Stimulated activated CD8-positive, alpha-beta memory T cell treated with anti-CD3 and anti-CD28 coated beads, Interleukin-7, amount 100 ng/mL, for 24 hours (primary cell): Measurements from ENCODE around the gene LCN10.

Experiments
- DNase-seq: peaks from one replicate; pipeline ENCODE4 v3.0.0-alpha.2; 2020; ENCODE audit warnings: low read depth

Gene LCN10

DNA sequence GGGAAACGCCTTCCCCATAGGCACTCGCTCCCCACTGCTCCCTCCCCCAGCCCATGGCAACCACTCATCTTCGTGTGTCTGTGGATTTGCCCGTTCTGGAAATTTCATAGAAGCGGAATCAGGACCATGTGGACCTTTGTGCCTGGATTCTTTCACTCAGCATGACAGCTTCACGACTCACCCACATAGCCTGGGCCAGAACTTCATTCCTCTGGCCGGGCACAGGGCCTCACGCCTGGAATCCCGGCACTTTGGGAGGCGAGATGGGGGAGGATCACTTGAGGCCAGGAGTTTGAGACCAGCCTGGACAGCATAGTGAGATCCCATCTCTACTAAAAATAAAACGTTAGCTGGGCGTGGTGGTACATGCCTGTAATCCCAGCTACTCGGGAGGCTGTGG is 42.4 kb downstream of the LCN10 start:
- no peak for DNase-seq

DNA sequence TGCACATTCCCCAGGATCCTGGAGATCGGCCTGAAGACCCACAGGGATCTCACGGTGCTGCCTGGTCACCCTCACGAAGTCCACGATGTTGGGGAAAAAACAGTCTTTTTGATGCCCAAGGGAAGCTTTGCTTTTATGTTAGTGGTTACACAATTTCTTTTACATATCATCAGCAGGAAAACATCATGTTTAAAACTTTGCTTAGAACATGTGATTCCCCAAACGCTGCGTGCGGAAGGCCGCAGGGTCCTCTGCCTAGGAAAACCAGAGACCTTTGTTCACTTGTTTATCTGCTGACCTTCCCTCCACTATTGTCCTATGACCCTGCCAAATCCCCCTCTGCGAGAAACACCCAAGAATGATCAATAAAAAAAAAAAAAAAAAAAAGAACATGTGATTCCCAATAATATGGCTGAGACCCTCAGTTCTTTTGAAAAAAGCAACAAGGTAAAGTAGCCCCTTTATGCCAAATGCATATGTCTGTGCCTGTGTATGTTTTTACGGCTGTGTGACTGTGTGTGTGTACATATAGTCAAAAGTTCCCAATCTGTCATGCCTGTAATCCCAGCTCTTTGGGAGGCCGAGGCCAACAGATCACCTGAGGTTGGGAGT is 44.0 kb downstream of the LCN10 start:
- no peak for DNase-seq

DNA sequence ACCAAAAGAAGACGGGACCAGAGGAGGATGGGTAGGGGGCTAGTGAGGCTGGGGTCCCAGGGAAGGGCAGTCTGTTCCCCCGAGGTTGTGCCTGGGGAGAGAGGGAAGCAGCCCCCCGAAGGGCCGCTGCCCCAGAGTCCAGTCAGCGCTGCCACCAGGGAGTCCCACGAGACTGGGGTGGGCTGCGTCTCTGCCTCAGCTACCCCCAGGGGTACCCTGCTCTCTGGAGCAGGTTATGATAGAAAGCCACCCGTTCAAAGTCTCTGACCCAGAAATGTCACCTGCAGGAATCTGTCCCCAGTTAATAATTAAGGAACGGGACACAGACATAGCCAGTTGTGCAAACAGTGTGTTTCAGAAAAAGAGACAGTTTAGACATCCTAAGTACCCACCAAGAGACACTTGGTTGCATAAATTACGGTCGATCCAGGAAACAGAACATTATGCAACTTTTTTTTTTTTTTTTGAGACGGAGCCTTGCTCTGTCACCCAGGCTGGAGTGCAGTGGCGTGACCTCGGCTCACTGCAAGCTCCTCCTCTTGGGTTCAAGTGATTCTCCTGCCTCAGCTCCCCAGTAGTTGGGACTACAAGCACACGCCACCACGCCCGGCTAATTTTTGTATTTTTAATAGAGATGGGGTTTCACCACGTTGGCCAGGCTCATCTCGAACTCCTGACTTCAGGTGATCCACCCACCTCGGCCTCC is 44.8 kb downstream of the LCN10 start:
- no peak for DNase-seq

DNA sequence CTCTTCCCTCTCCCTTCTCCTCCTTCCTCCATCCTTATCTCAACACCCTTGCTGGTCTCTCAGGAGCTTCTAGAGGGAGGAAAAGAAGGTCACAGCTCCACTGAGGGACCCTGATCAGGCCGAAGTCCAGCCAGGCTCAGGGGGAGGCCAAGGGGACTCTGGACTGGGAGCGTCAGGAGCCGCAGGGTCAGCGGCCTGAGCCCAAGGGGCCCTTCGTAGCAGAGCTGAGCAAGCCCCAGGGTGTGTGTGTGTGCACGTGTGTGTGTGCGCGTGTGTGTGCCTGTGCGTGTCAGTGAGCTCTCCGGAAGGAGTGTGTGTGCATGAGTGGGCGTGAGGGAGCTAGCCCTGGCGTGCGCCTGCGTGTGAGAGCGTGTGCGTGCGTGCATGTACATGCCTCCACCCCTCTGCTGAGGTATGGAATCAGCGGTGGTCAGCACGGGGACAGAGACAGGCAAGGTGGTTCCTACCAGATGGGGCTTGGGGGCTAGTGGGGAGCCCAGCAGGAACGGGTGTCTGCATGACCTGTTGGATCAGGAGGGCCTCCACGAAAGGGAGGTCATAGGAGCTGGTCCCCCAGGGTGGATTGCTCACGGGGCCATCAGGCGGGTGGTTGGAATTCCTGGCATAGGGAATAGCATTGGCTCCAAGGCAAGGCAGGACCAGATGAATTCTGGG is 45.5 kb downstream of the LCN10 start:
- DNase-seq = no peak

DNA sequence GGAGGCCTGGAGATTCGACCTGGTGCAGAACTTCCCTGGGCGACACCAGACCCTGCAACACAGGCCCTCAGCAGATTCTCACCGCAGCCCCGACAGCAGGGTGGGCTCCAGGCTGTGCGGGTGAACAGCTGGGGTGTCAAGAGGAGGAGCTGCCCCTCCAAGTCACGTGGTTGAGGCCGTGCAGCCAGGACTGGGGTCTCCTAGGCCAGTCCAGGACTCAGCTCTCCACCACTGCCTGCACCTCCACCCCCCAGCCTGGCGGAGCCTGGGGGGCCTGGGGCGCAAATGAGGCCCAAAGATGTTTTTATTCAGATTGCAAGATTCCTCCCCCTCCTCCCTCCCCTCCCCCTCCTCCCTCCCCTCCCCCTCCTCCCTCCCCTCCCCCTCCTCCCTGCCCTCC is 46.2 kb downstream of the LCN10 start:
- DNase-seq = no peak

DNA sequence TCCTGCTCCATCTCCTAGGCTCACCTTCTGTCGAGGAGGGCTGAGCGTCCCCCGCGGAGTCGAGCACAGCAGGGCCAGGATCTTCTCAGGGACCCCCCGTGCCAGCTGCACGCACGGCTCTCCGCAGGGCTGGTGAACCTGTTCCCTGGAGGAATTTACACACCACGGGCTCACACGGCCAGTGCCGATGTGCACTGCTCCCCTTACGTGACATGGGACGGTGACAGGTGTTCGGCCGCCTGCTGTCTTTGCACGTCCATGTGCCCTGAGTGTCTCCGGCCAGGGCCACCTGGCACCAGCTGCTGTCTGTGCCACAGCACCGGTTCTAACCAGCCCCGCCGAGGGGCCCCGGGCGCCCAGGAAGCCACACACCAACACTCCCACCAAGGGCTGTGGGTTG is 46.8 kb downstream of the LCN10 start:
- no peak for DNase-seq

DNA sequence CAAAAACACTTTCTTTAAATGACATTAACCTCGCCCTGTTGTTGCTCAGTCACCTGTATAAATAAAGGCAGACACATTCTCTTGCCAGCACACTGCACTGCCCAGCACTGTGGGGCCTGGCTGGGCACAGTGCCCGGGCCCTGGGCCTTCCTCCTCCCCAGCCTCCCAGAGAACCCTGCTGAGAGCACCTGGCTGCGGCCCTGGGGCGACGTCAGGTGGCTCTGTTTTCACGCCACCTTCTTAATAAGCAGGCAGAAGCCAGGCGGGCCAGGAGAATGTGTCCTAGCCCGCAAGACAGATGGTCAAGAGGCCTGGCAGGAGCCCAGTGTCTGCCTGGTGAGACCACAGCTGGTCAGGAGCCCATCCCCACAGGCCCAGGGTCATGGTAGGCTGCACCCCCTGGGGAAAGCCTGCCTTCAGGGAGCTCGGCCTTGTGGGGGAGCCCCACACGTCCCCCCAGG is 47.3 kb downstream of the LCN10 start:
- no peak for DNase-seq

DNA sequence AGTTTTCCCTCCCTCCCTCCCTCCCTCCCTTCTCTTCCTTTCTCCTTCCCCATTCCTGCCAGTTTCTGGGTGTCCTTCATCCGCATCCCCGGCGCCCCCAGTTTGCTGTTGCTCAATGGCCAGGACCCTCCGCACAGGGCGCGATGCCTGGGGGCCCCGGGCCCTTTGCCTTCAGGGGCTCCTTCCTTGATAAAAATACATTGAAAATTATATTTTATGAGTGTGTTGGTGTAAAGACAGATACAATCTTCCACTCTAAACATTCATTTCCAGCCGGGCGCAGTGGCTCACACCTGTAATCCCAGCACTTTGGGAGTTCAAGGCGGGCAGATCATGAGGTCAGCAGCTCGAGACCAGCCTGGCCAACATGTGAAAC is 47.9 kb downstream of the LCN10 start:
- no peak for DNase-seq

DNA sequence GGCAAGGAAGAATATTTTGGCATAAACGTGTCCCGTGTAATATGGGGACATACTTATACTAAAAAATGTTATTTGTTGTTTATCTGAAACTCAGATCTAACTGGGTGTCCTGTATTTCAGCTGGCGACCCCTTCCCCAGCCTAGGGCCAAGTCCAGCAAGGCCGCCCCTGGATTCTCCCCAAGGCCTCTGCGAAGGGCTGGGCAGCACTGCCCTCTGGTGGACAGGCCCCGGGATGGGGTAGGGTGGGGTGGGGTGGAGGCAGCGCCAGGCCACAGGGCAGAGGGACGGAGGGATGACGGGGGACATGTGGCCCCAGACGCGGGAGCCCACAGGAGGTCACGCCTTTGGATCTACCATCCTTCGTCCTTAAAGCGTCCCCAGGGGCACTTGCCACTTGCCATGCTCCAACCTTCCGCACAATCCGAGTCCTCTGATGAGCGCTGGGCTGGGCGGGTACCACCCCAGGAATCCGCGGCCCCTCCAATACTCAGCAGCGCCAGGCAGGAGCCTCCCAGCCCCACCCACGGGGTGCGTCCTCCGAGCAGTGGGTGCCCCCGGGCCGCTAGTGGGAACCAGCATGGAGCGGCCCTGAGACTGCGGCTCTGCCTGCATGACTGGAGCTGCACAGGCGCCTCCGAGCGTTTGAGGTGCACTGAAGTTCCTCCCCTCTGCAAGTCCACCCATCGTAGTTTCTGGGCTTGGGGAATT is 48.4 kb downstream of the LCN10 start:
- no peak for DNase-seq

DNA sequence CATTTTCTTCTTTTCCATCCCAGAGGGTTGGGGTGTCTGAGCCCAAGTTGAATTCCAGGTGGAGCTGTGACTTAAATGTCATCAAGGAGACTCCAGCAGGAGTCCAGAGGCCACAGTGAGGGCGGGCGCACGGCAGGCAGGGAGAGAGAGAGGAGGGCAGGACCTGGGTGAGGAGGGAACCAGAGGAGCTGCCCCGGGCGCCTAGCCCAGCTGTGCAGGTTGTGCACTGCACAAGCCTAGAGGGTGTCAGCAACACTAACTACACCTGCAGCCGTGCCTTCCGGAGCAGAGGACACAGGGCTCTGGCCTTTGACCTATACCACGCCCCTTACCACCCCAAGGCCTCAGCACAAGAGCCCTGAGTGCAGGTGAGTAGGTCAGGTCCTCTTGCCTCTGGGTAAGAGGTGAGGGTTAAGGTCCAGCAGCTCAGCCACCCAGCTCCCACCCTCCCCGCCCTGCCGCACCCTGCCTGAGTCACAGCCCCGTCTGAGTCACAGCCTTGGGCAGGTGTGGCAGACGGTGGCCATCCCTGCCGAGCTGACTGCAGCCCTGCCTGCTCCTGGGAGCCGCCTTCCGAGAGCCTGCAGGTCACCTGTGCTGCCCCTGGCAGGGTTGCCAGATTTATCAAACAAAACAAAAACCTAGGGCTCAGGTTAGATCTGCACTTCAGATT is 49.1 kb downstream of the LCN10 start:
- DNase-seq = no peak

DNA sequence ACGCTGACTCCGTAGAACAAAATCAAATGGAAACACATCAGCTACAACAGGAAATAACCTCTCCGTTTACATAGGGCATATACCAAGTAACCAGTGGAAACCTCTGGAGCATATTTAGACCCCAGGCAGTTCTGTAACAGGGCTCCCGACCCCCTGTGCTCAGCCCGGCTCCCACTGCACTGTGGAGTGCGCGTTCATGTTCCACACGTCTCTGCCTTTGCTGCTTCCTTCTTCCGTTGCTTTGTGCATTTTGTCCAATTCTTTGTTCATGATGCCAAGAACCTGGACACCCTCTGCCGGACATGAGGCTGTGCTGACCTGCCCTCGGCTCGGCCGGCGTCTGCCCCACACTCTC is 49.6 kb downstream of the LCN10 start:
- DNase-seq = no peak

DNA sequence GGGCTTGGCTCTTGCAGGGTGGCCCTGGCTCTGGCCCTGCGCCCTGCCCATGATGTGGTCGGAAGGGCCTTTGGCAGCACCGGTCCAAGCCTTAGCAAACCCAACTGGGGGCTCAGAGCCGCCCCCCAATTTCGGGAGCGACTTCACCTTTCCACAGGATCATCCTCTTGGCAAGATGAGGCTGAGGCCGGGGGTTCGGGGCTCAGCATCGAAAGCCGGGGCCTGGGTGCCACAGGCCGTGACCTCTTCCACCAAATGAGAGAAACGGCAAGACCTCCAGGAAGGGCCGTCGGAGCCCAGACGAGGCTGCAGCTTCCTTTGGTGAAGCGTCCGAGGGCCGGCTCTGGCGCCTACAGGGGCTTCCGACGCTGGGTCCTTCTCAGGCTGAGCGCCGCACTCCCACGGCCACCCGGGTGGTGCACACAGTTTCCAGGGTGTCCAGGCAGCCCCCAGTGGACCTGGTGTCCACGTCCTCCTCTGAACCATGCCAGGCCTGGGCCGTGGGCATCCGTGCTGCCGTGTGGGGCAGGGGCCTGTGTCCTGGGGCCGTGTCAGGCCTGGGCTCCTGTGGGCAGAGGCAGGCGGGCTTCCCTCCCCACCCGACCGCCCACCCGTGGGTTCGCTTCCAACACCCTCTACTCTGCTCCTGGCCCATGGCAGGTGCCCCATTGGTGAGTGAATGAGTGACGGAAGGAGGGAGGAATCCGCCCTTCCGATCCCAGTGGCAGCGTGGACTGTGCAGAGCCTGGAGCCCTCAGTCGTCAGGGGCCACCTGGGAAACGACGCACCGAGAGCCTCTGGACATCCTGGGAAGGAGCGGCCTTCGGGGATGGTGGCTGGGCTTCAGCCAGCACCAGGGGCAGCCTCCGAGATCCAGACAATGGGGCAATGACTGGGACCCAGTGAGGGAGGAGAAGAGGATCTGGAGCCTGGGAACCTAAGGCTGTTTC is 50.3 kb downstream of the LCN10 start:
- DNase-seq = no peak

DNA sequence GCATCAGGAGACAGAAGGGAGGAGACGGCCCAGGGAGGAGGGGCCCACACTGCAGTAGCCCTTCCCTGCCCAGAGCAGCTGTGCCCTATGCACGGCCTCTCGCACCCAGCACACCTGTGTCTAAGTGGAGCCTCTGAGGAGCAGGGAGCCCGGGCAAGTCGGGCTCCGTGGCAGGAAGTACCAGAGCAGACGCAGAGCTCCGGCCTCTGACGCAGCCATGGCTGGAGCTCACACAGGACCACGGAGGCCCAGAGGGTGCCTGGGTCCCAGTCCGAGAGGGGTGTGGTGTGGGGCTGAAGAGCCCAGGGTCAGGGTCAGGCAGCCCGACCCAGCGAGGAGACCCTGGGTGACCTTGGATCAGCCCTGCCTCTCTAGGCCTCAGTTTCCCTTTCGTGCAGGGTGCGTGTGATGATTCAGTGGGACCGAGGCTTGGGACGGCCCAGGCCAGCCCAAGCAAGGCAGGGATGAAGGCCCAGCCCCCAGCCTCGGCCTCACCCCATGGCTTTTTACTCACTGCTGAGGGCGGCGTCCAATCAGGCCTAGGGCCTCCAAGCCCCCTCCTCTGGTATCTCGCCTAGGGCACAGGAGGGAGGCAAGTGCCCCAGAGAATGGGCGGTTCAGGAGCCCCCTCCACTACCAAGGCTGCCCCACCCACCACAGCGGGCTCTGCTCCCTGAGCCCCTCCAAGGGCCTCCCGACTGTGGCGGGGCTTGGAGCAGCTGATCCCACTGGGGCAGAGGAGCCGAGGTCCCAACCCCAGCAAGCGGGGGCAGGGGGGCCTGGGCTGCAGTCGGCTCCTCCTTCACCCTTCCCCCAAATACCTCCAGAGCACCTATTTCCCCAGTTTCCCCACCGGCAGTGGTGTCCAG is 51.2 kb downstream of the LCN10 start:
- DNase-seq = no peak

DNA sequence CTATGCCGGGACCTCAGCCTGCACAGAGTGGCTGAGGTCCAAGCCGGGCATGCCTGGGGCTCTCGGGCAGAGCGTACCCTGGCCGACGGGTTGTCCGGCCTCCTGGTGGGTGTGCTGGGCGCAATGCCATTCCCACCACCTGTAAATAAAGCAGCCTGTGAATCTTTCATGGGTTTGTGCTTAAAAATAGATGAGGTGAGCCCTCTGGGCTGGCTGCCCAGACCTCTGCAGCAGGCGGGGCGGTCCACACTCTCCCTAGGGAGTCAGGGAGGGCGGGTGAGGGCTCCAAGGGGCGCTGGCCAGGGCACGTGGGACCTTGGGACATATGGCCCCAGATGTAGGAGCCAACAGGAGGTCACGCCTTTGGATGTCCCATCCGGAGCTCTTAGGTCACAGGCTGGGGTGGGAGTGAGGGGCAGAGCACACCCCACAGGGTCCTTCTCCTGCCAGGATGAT is 51.9 kb downstream of the LCN10 start:
- DNase-seq = no peak

DNA sequence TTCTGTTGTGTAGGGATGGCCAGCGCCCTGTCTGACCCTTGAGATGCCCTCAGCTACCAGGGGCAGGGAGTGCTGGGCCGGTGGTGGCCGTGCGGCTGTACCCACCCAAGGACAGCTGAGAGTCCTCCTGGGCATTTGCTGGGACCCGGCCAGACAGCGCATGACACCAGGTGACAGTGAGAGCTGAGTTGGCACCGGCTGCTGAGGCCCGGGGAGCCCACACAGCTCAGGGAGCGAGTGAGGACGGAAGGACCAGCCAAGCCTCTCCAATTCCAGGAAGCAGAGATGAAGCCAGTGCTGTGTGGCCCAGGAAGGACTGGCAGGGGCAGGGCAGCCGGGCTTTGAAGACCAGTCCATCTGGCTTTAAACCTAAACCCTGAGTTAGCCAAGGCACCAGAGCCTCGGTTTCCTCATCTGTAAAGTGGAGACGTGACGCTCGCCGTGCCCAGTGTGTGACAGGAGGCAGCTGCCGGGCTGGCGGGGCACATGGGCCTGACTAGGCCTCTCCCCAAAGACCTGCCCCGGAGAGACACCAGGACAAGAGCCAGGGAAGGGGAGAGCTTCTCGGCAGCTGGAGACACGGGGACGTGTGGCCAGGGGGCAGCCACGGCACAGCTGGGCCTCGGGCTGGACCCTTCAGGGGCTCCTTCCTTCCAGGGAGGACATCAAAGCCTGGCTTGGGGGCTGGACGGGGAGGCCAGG is 52.5 kb downstream of the LCN10 start:
- DNase-seq = no peak

DNA sequence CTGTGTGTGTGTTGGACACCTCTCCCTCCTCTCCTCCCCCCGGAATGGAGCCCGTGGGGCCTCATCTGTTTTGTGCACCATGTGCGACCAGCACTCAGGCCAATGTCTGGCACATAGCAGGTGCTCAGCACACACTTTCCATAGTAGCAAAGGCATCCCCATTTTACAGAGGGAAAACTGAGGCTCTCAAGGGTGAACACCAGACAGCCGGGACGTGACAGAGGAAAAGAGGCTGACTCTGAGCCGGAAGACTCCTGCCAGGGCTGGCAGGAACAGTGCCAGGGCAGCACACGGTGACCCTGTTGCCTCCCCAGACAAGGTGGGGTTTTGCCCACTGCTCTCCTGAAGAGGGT is 53.7 kb downstream of the LCN10 start:
- DNase-seq = no peak

DNA sequence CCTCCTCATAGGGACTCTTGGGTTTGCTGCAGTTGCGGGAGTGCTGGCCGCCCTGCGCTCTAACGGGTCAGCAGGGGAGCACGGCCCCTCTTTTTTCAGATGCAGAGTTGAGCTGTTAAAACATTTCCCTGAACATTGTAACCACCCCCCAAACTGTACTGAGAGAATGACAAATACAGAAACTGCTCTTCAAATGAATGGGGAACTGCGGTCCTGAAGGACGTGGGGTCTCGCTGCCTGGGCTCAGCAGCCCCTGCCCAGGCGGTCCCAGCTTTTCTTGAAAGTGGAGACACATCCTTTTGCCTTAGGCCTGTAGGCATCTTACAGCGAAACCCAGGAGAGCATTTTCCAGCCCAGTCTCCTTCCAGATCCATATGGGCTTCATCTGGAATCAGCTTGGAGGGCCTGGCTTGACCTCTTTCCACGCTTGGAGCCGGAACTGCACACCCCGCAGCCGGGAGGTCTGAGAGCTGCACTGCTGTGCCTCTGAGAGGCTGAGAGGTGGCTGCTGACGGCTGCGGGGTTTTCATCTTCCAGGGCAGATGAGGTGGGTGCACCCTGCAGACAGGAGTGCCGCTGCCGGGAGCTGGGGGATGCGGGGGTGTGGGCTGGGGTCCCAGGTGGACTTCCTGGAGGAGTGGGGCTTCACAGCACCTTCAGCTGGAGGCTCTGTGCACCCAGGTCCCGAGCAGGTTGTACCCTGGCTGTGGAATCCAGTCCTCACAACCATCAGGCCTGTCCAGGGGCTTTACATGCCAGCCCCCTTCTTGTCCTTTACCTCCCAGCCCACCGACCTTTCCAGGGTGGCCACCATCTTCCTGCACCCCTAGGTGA is 54.2 kb downstream of the LCN10 start:
- no peak for DNase-seq
